Measurements from ENCODE around the gene CLN6.

The CLN6 gene

DNA sequence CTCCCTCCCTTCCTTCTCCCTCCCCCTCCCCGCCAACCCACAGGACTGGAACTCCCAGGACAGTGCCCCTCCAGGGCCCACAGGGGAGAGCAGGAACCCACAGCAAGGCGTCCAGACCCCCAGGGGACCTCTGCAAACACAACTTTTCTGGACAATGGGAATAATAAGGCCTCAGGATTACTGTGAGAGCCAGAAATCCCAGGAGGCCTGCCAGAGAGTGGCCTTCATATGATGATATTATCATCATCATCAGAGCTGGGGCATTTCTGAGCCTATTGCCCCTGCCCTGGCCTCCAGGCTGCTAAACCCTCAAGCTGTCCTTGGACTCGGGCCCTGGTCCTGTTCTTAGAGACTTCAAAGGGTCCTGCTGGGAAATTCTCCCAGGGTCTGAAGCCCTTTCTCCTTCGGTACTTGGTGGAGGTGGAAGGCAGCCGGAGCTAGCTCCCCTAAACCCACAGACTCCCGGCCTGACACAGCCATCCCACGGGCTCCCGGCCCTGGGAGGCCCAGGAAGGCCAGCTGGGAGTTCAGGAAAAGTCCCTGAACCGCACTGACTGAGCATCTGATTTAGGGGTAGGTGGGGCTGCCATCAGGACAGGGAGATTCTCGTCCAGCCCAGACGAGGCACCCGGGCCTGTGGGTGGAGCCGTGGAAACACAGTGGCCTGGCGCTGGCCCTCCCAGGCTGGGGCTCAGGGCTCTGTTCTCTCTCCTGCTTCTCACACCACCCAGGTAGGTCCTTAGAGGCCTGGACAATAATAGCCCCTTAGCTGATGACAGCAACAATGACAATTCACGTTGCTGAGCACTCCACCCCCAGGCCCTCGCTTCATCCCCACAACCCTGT lies 29.3 kb downstream of the CLN6 start:
- TF ChIP-seq, protein P1, sequence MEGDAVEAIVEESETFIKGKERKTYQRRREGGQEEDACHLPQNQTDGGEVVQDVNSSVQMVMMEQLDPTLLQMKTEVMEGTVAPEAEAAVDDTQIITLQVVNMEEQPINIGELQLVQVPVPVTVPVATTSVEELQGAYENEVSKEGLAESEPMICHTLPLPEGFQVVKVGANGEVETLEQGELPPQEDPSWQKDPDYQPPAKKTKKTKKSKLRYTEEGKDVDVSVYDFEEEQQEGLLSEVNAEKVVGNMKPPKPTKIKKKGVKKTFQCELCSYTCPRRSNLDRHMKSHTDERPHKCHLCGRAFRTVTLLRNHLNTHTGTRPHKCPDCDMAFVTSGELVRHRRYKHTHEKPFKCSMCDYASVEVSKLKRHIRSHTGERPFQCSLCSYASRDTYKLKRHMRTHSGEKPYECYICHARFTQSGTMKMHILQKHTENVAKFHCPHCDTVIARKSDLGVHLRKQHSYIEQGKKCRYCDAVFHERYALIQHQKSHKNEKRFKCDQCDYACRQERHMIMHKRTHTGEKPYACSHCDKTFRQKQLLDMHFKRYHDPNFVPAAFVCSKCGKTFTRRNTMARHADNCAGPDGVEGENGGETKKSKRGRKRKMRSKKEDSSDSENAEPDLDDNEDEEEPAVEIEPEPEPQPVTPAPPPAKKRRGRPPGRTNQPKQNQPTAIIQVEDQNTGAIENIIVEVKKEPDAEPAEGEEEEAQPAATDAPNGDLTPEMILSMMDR (IDR thresholded peaks at IDR 0.05), result no peak
- H3K27ac ChIP-seq, result no peak overlapping the region
- peak; percentile 58 for DNase-seq (ENCODE audit: low spot score)
- no peak overlapping the region for H3K4me3 ChIP-seq

DNA sequence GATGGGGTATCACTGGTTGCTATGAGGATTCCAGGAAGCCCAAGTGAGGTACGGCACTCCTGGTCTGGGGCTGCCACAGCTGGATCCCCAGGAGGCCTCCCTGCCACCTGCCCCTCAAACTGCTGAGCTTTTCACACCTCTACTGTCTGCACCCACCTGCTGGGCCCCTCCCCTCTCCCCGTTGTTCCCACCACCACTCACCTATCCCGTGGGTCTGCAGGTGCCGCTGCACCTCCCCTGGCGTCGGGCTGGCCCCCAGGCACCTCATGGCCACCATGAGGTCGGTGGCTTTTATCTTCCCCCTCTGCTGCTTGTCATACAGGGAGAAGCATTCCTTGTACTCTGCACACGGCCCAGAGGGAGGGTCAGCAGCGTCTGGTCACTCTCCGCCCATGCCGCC lies 30.2 kb downstream of the CLN6 start:
- H3K4me3 ChIP-seq, result no peak overlapping the region
- TF ChIP-seq, protein P1 (IDR thresholded peaks at IDR 0.05), result no peak
- no peak overlapping the region for H3K27ac ChIP-seq
- DNase-seq (ENCODE audit: low spot score), result peak; percentile 58

- Histone ChIP-seq H3K4me3 (no peak overlapping the region), H3K27ac (no peak overlapping the region)
- DNase-seq (ENCODE audit: low spot score), result peak; percentile 53
- TF ChIP-seq, protein P1 (IDR thresholded peaks at IDR 0.05), result no peak
Measured at GRCh38 chr15:68197661-68198437, 31.7 kb downstream of the CLN6 start.

DNA sequence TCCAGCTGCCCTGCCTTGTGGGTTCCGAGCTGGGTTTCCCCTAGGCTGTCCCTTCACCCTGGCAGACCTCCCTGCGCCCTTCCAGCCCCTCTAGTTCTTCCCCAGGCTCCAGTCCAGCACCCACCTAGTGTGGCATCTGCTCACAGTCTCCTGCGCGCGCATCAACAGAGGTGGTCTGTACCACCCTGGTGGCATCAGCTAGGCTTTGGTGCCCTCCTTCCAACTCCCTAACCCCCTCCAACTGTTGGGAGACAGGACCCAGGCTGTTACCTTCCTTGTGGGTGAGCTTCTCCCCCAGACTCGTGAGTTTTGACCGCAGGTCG lies 32.4 kb downstream of the CLN6 start:
- Histone ChIP-seq H3K4me3 (no peak overlapping the region), H3K27ac (no peak overlapping the region)
- TF ChIP-seq, protein P1 (IDR thresholded peaks at IDR 0.05), result no peak
- DNase-seq (ENCODE audit: low spot score), result peak; percentile 50

DNA sequence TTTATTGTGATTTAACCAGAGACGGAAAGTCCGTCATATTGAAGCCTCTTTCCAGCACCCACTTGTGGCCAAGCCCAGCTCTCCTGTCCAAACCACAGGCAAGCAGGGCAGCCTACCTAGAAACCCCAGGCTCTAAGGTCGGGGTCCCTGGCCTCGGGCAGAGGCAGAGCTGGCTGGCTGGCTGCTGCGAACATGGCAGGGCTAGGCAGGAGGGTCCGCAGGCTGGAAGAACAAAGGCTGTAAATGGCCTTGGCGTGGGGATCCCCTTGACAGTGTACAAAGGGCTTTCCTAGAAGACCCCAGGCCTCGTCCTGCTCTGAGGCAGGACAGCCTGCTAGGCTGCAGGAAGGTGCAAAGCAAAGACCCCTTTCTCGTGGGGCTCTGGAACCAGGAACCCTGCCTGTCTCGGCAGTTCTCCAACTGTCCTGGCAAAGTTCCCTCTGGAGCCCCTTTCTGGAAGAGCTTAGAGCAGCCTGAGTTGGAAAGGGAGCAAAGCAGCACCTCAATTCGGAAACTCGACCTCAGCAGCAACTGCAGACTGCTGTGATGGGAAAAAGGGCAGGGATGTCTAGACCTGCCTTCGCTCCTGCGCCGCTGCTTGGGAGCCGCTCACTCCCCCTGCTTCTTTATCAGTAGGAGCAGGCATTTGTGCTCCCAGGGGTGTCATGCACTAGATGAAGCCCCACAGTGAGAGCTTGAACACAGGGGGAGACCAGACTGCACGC lies 32.9 kb downstream of the CLN6 start:
- H3K27ac ChIP-seq, result no peak overlapping the region
- DNase-seq (ENCODE audit: low spot score), result peak; percentile 56

GRCh38 chr15:68195336-68196112 lies 34.0 kb downstream of the CLN6 start:
- TF ChIP-seq, protein P1 (IDR thresholded peaks at IDR 0.05), result no peak
- no peak overlapping the region for H3K4me3 ChIP-seq
- peak; percentile 35 for DNase-seq (ENCODE audit: low spot score)
- H3K27ac ChIP-seq, result no peak overlapping the region

More for the DNA sequence above, 32.9 kb downstream of the CLN6 start:
- TF ChIP-seq, protein P1 (IDR thresholded peaks at IDR 0.05), result no peak
- no peak overlapping the region for H3K4me3 ChIP-seq
